EL (cell line): Measurements from ENCODE around the gene PCSK5.
"Not testable (repeated sequence)": the region's sequence is repeated elsewhere in the genome, so short reads cannot be mapped to it uniquely, and the experiment has no call there.

Source experiments
- DNase-seq: peaks from one replicate; pipeline ENCODE4 v3.0.0-alpha.2; 2016

Gene PCSK5

GRCh38 chr9:75890472-75891276 lies at the start of gene PCSK5:
TSS of gene PCSK5 (plus strand) at chr9:75890673. CDS start at chr9:75891182, 509 bp downstream.
- peak; percentile 80 for DNase-seq

GRCh38 chr9:75844321-75844720 lies 46.2 kb upstream of the PCSK5 start:
- no peak for DNase-seq

- no peak for DNase-seq
Observed at GRCh38 chr9:75845806-75846205, 44.7 kb upstream of the PCSK5 start.

DNA sequence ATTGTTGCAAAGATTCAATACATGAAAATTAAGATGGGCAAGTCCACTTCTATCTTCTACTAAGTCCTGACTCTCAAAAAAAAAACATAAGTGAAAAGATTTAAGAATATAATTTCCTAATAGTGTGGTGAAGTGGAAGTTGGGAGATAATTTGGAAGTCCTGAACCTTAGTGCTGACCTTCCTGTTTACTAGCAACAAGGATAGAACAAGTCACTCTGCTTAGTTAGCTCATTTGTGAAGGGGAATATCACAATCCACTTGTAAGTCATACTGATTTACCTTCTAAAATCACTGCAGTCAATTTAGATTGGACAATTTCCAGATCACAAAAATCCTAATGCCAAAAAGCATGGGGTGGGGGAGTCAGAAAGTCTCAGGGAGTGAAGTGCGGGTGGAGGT lies 43.4 kb upstream of the PCSK5 start:
- DNase-seq = no peak

GRCh38 chr9:75850459-75851200 lies 39.8 kb upstream of the PCSK5 start:
- DNase-seq = no peak

DNA sequence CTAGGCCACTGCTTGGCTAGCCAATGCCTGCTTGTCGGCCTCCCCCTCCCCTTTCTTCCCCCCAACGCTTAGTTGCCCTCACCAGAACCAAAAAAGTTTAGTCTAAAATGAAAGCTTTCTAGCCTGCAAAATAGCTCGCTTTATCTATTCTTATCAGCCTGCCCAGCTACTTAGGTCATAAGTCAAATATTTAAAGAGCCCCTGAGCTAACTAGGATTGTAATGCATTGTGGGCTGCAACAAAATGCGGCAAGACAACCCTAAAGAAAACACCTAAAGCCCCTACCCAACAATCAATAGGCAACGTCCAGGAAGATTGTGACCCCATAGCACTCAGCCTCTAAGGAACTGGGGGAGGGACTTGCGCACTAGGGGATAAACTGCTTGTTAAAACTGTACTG lies 38.6 kb upstream of the PCSK5 start:
- no peak for DNase-seq

DNA sequence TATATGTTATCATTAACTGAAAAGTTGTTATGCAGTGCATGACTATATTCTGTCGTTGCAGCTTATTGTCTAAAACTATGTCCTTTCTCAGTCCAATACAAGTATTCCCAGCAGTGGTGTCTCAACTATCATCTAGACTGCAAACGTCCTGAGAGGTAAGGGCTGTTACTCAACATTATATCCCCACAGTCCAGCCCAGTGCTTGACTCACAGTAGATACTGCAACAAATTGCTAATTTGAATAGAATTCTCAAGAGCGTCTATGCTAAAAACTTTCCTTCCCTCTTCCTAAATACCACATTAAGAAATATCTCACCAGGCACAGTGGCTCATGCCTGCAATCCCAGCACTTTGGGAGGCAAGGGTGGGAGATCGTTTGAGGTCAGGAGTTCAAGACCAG lies 37.7 kb upstream of the PCSK5 start:
- DNase-seq = no peak

DNA sequence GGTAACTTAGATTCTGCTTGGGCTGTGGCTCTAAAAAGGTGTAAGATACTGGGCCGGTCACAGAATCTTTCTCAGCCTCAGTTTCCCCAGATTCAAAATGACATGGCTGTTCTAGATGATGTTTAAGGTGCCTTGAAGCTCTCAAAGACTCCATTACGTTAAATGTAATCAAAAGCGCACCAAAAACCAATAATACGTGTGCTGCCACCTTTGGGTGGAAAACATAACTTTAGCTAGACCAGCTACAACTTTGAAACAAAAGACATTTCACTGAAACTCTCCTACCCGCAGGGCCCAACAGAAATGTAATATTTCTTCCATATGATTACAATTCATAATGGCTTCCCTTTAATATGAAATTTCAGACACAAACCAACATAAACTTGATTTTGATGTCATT lies 35.0 kb upstream of the PCSK5 start:
- no peak for DNase-seq

GRCh38 chr9:75858497-75859092 lies 31.9 kb upstream of the PCSK5 start:
- DNase-seq = no peak

DNA sequence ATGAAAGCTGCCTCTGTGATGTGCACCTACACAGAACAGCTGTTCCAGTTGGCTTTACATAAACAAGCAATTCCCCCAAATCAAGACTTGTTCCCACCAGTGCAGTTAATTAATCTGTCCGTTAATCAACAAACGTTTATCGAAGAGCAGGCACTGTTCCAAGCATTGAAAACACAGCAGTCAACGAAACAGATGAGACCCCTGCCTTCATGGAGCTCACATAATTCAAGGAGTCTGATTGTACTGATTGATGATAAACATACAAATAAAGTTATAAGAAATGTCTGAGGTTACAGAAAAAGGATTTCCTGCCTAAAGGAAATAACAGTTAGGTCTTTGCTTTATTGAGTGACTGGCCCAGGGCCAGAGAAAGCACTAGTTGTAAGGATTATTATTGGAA lies 26.2 kb upstream of the PCSK5 start:
- DNase-seq = no peak

DNA sequence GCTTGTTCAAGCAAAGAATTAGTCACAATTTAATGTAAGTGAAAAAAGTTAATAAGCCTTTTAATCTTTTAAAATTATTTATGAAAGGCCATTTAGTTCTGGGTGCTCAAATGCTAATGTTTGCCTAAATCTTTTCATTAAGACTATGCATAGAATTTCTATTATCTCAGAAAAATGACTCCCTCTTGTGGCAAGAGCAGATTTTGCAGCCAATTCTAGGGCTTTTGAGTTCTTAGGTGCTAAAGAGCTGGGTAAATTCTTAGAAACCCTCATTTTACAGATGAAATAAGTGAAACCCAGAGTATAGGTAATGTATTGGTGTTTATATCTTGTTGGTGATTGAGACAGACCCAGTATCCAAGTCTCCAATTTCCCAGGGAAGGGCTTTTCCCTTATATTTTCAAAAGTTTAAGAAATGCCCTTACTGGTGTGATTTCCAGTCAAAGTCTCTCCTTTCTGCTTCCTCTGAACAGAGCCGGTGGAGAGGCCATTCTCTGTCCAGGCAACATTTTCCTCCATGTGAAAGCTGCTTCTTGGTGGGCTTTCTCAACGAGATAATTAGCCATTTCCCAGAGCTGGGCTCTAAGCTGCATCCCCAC lies 24.1 kb upstream of the PCSK5 start:
- DNase-seq = peak; percentile 31

GRCh38 chr9:75868526-75868925 lies 21.9 kb upstream of the PCSK5 start:
- DNase-seq = not testable (repeated sequence)

DNA sequence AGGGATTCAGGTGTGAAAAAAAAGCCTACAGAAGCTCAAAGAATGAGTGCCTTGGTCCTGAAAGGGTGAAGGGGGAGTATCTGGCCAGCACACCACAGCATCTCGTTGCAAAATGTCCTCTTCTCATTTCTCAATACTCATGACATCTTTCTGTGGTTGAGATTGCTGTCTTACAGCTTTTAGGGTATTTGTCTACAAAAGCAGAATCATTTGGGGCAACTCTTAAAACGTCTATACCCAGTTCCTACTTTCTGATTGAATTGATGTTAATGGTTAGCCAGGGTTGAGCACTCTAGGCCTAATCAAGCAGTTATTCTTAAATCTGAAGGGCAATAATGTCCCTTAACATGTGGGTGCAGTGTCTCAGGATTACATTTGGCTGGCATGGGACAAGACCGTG lies 21.2 kb upstream of the PCSK5 start:
- DNase-seq = no peak

DNA sequence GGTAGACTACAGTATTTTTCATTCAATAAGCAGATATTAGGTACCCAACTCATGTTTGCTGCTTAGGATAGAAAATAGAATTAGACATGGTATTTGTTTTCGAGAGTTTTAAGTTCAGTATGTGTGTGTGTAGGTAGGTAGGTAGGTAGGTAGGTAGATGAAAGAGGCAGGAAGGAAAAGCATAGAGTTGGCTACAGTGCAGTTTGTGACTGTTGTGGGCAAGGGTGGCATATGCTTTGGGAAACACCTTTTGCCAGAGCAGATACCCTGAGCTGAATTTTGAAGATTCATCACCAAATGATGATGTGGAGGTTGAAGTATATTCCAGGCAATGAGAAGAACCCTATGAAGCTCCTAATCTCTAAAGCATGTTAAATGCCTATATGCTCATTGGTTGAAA lies 20.0 kb upstream of the PCSK5 start:
- DNase-seq = no peak

DNA sequence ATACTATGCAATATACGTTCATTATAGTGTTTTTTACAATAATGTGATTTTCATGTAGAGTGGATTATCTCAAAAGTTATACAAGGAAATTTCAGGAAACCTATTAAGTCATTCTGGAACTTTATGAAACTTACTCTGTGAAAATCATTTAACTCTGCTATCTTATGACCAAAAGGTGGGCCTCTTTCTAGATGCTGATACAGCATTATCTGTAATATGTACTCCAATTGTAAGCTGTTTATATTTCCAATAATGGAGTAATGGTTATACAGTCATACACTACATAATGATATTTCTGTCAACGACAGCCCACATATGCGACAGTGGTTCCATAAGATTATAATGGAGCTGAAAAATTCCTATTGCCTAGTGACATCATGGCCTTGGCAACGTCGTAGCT lies 18.8 kb upstream of the PCSK5 start:
- no peak for DNase-seq

GRCh38 chr9:75873712-75874111 lies 16.8 kb upstream of the PCSK5 start:
- no peak for DNase-seq

DNA sequence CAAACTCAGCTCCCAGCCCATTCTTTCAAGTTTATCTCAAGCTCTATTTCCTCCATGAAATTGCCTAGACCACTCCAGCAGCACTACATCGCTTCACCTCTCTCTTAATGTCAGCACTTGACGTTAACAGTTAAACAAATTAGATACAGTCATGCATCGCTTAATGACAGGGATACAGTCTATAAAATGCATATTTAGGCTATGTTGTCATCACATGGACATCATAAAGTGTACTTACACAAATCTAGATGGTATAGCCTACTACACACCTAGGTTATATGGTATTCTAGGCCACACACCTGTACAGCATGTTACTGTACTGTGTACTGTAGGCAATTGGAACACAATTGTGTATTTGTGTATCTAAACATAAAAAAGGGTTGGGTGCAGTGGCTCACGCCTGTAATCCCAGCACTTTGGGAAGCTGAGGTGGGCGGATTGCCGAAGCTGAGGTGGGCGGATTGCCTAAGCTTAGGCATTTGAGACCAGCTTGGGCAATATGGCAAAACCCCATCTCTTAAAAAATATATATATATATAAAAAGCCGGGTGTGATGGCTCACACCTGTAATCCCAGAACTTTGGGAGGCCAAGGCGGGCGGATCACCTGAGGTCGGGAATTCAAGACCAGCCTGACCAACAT lies 13.4 kb upstream of the PCSK5 start:
- no peak for DNase-seq

DNA sequence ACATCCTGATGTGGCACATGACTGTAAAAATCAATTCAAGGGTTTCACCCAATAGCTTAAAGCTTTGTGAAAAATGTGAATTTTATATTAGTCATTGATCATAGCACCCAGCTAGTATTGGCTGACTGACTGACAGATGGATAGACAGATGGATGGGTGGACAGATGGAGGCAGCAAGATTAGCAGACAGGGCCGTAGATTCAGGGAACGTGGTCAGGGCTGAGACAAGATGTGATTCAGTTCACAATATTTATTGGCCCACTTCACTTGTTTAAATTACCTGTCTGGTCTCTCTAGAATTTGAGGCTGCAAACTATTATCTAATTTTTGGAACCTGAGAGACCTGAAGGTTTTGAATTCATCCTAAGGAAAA lies 12.0 kb upstream of the PCSK5 start:
- DNase-seq = no peak

GRCh38 chr9:75880618-75881017 lies 9.9 kb upstream of the PCSK5 start:
- DNase-seq = no peak

DNA sequence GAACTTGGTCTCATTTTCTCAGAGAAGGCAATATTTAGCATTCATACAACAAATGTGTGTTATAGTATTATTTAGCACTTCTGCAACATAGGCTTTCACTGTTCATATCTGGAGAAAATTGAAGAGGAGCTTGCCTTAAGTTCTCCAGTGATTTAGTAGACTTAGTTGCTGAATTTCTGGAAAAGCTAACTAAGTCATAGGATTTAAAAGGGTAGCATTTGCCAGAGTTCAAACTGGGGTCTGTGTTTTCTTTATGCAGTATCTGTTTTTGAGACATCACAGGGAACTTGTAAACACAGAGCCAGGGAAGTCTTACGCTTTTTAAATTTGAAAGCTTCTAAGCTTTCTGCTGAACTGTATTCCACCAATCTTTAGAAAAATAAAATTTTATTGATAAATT lies 8.7 kb upstream of the PCSK5 start:
- DNase-seq = no peak

DNA sequence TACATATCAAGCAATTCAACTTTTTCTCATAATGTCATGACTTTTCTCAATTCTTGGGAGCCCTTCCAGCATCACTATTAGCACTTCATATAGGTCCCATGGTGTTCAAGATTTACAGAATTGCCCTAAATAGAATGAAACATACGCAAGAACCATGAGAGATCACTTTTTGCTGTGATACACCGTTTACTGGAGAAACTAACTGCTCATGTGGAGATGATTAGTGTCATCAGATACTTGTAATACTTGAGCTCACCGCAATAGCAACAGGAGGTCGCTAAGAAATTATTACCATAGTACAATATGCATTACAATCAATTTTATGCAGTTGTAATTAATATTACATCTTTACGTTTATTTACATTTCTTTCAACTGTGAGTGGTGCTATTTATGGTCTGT lies 4.8 kb upstream of the PCSK5 start:
- no peak for DNase-seq

DNA sequence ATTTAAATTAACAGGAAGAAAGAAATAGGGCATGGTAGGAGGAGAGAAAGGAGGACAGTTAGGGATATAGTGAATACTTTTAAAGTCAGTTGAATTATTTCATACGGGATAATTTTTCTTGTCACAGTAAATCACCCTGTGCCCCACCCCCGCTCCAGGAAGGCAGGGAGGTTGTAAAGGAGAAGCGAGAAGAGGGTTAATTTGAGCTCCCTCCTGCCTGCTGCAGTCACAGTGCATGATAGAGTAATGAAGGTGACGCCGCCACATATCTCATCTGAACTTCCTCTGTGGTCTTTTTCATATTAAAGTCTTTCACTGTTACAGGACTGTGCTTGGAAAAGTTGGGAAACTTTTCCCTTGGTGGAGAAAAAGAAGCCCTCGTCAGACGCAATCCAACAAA lies 896 bp upstream of the PCSK5 start:
- no peak for DNase-seq

DNA sequence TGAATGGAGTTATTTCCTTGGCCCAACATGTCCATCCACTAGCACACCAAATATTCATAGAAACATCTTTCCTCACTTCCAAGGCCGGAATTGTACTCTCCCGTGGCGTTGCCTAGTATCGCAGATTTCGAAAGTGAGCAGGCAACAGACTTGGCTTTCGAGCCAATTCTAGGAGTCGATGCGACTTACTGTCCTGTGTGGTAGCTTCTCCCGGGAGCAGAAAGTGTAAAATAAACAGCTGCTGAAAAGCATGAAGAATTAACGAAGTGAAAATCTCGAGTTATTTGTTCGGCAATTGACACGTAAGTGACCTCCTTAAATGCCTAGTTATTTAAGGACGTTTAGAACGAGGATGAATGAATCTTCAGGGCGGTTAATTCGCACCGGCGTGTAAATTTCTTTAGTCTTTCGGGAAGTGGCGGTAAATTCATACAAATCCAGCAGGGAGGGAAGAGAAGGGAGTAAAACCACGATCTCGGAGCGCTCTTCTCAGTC lies 449 bp upstream of the PCSK5 start:
- peak; percentile 51 for DNase-seq
